HCT116 (cell line): ENCODE results near the gene AP5Z1. TPM values are rescaled to one million over a fixed set of nuclear protein-coding genes. Genes with fewer than 3 reads are reported as not detected.

Experiments
- ATAC-seq: fragments of 200-7000 bp; cut with Tn5 transposase; 2 replicates; pipeline ENCODE4 v1.9.1; 2020; ENCODE audit warnings: mild to moderate bottlenecking, moderate library complexity
- BruUV-seq: library from RNA; stranded (reverse); fragments of 400-500 nt; replicated peaks from 2 replicates; lab custom pipeline; 2021; lab: Mats Ljungman, UMichigan
- CTCF ChIA-PET: fragments of 300-600 bp; sonication (Branson Sonifier 250); formaldehyde crosslinking; loops from one replicate; lab custom pipeline; 2021; ENCODE audit warnings: antibody characterized with exemption; lab: Charles Lee
- POLR2A ChIA-PET: fragments of 300-600, 350-600 bp; sonication (Branson Sonifier 250); formaldehyde crosslinking; loops from one replicate; lab custom pipeline; 2021; ENCODE audit warnings: antibody characterized with exemption; lab: Charles Lee
- RAD21 ChIA-PET, 2 experiments: fragments of 300-600 bp; sonication (Branson Sonifier 250); formaldehyde crosslinking; loops; one replicate each; lab custom pipeline; 2023; ENCODE audit warnings: low total read pairs in 2 of 2; ENCODE audit not compliant: uncharacterized antibody in 2 of 2, unreplicated experiment in 2 of 2, low non-redundant PET in 1 of 2; lab: Charles Lee
- DNase-seq: peaks from one replicate; pipeline ENCODE4 v3.0.0-alpha.2; 2010; ENCODE audit warnings: low read depth, low spot score
- H2AFZ ChIP-seq: fragments of 200-600 bp; shearing (Covaris generic), sonication (generic); 2 replicates; pipeline ENCODE4 v1.6.1; 2017; ENCODE audit warnings: low read depth, mixed run types, mixed read lengths, antibody characterized with exemption, low read length; ENCODE audit not compliant: poor library complexity, severe bottlenecking
- H3K27ac ChIP-seq: 2 replicates; pipeline ENCODE4 v1.5.1; 2012; ENCODE audit warnings: low read depth, low read length
- H3K27me3 ChIP-seq: fragments of 200-600 bp; sonication (generic); 2 replicates; pipeline ENCODE4 v1.6.1; 2016; ENCODE audit warnings: mixed run types, low read length, mixed read lengths; ENCODE audit not compliant: insufficient read depth
- H3K36me3 ChIP-seq, 2 experiments: fragments of 200-500 bp in 1 of 2; fragments of 200-600 bp in 1 of 2; sonication (Bioruptor generic) in 1 of 2; sonication (generic) in 1 of 2; 2 replicates each; pipeline versions ENCODE4 v1.5.1 to v1.6.1; 2014 to 2016; ENCODE audit warnings: low read length in 2 of 2, inconsistent platforms in 1 of 2, mixed read lengths in 1 of 2, mixed run types in 1 of 2; ENCODE audit not compliant: insufficient read depth in 2 of 2, control insufficient read depth in 1 of 2
- H3K4me1 ChIP-seq, 2 experiments: fragments of 200-600 bp in 1 of 2; sonication (generic) in 1 of 2; 2 replicates each; pipeline versions ENCODE4 v1.5.1 to v1.6.1; 2012 to 2017; ENCODE audit warnings: low read length in 2 of 2, inconsistent platforms in 1 of 2, mild to moderate bottlenecking in 1 of 2, mixed read lengths in 1 of 2, mixed run types in 1 of 2, moderate library complexity in 1 of 2; ENCODE audit not compliant: insufficient read depth in 2 of 2, control insufficient read depth in 1 of 2
- H3K4me2 ChIP-seq: fragments of 200-600 bp; sonication (generic); 2 replicates; pipeline ENCODE4 v1.6.1; 2017; ENCODE audit warnings: mixed run types, low read length, mixed read lengths
- H3K4me3 ChIP-seq, 2 experiments: fragments of 200-600 bp in 1 of 2; sonication (generic) in 1 of 2; replicated peaks in 1 of 2; 2 replicates each; pipeline ENCODE4 v1.5.1; 2011 to 2016; ENCODE audit warnings: low read length in 2 of 2, control low read depth in 1 of 2, low read depth in 1 of 2, mild to moderate bottlenecking in 1 of 2, mixed read lengths in 1 of 2, mixed run types in 1 of 2
- H3K79me2 ChIP-seq: fragments of 200-600 bp; sonication (generic); 2 replicates; pipeline ENCODE4 v1.6.1; 2017; ENCODE audit warnings: mild to moderate bottlenecking, mixed run types, low read length, moderate library complexity, mixed read lengths; ENCODE audit not compliant: insufficient read depth
- H3K9ac ChIP-seq: fragments of 200-600 bp; sonication (generic); 2 replicates; pipeline ENCODE4 v1.6.1; 2016; ENCODE audit warnings: low read length, mixed read lengths
- H3K9me2 ChIP-seq: fragments of 200-600 bp; sonication (generic), shearing (Covaris generic); 2 replicates; pipeline ENCODE4 v1.6.1; 2017; ENCODE audit warnings: mixed run types, mild to moderate bottlenecking, moderate library complexity; ENCODE audit not compliant: insufficient read depth
- H3K9me3 ChIP-seq, 2 experiments: fragments of 200-500 bp in 1 of 2; fragments of 200-600 bp in 1 of 2; sonication (Bioruptor generic) in 1 of 2; sonication (generic) in 1 of 2; 2 replicates each; pipeline ENCODE4 v1.6.1; 2014 to 2017; ENCODE audit warnings: low read length in 2 of 2, mixed read lengths in 2 of 2, inconsistent platforms in 1 of 2, low read depth in 1 of 2, mild to moderate bottlenecking in 1 of 2, mixed run types in 1 of 2, moderate library complexity in 1 of 2; ENCODE audit not compliant: control insufficient read depth in 1 of 2, insufficient read depth in 1 of 2
- H4K20me1 ChIP-seq: fragments of 200-600 bp; sonication (generic), shearing (Covaris generic); 2 replicates; pipeline ENCODE4 v1.6.1; 2017; ENCODE audit warnings: mixed run types, mild to moderate bottlenecking, moderate library complexity; ENCODE audit not compliant: insufficient read depth
- CTCF ChIP-seq, 3 experiments: fragments of 200-600 bp in 1 of 3; sonication (generic) in 1 of 3; IDR thresholded peaks in 2 of 3; conservative IDR thresholded peaks in 1 of 3; 2 replicates each; pipeline ENCODE4 v1.5.1; 2012 to 2017; ENCODE audit warnings: low read depth in 2 of 3, low read length in 2 of 3, antibody characterized with exemption in 1 of 3, borderline replicate concordance in 1 of 3, control low read depth in 1 of 3, mild to moderate bottlenecking in 1 of 3, mixed read lengths in 1 of 3, mixed run types in 1 of 3, moderate library complexity in 1 of 3; ENCODE audit not compliant: insufficient read depth in 1 of 3
- YY1 ChIP-seq: IDR thresholded peaks from 2 replicates; pipeline ENCODE4 v1.6.1; 2011; ENCODE audit warnings: low read length, low read depth, moderate library complexity, mild to moderate bottlenecking; ENCODE audit not compliant: insufficient replicate concordance; ENCODE audit errors: extremely low read depth
- ZNF274 ChIP-seq: fragments of 200-500 bp; sonication (Bioruptor generic); IDR thresholded peaks from 2 replicates; pipeline ENCODE4 v1.6.1; 2014; ENCODE audit warnings: mild to moderate bottlenecking, low read depth, low read length, inconsistent platforms
- intact Hi-C: fragments of 100-400 bp; cut with micrococcal nuclease; formaldehyde crosslinking; loops from 2 replicates; pipeline ENCODE4 v1.10.0; 2022
- total RNA-seq: library from RNA; stranded (reverse); gene quantifications from one replicate; pipeline ENCODE4 v1.2.1, GENCODE V29; 2021; ENCODE audit not compliant: unreplicated experiment

Gene AP5Z1
- total RNA-seq, 1 experiment from 2014 or later: 23.2 TPM

GRCh38 chr7:4791738-4792536 is 16.5 kb downstream of the AP5Z1 start:
- ChIA-PET CTCF (interaction anchor here (0.6 to 1.4 kb wide), 6 partner anchors 17 to 292 kb away, joined by 3 to 8 read pairs (median 4); partner anchors contain the start of genes AP5Z1 and RADIL), POLR2A (interaction anchor here (0.6 kb wide), 1 partner anchor 1574 kb away, joined by 3 read pairs; no protein-coding TSS in a partner anchor), RAD21 (interaction anchor here in 1 of 2 experiments (0.6 kb wide), 1 partner anchor 92 kb away, joined by 3 read pairs; the partner anchor contains the start of gene RADIL)
- H3K9me3 ChIP-seq: no peaks in the 10 kb centered on the region
- H4K20me1 ChIP-seq: no peaks in the 10 kb centered on the region
- TF ChIP-seq YY1 (no peak), CTCF (IDR thresholded peaks at IDR 0.05 in 2 of 3, conservative IDR thresholded peaks at IDR 0.05 in 1 of 3; ENCODE audit: borderline replicate concordance in 1 of 3, insufficient read depth in 1 of 3, low read depth in 2 of 3, low read length in 2 of 3) (peak; percentile 47 to 86 (median 78); a peak in 5 of 6 replicates), ZNF274 (no peak)
- H3K27ac ChIP-seq: no peak overlapping the region; the same call in 1 of the 2 replicates
- no peak overlapping the region for H3K4me2 ChIP-seq
- no peaks in the 10 kb centered on the region for H3K9me2 ChIP-seq
- peak; percentile 92 for ATAC-seq
- H3K79me2 ChIP-seq: no peaks in the 10 kb centered on the region
- H3K9ac ChIP-seq: no peak overlapping the region
- no peak overlapping the region for H3K4me3 ChIP-seq
- peaks cover 2 to 14% of the 10 kb centered on the region in 2 experiments; a peak in 3 of 4 replicates for H3K4me1 ChIP-seq
- H3K27me3 ChIP-seq: no peaks in the 10 kb centered on the region
- peak; percentile 26 for DNase-seq
- no TSS peak for BruUV-seq
- H2AFZ ChIP-seq: no peak overlapping the region
- intact Hi-C loops: loop anchor here (1.0 kb wide), 1 partner anchor 293 kb away; no protein-coding TSS in a partner anchor
- no peaks in the 10 kb centered on the region for H3K36me3 ChIP-seq
